ENCODE data around the gene HAAO. TPM values are rescaled to one million over a fixed set of nuclear protein-coding genes. Genes with fewer than 3 reads are reported as not detected.

HAAO gene
- total and polyA plus RNA-seq, 2 of the 13 experiments (the other 11 are each of a cell fraction or from before 2014, with no cell fraction given) = 36.1 to 42.7 TPM

- TF ChIP-seq ZBTB34 (CRISPR knock-in tag; IDR thresholded peaks at IDR 0.05) (no peak), ZNF160 (CRISPR knock-in tag; IDR thresholded peaks at IDR 0.05) (no peak), DNMT1 (CRISPR knock-in tag; IDR thresholded peaks at IDR 0.05) (no peak), CREB1 (IDR thresholded peaks at IDR 0.05) (no peak), CREB1 (CRISPR knock-in tag; IDR thresholded peaks at IDR 0.05) (no peak), ZNF766 (CRISPR knock-in tag; IDR thresholded peaks at IDR 0.05; ENCODE audit: borderline replicate concordance) (no peak), ZSCAN22 (CRISPR knock-in tag; IDR thresholded peaks at IDR 0.05) (no peak), KLF9 (CRISPR knock-in tag; IDR thresholded peaks at IDR 0.05; ENCODE audit: low read depth) (no peak), CHD4 (IDR thresholded peaks at IDR 0.05; ENCODE audit: borderline replicate concordance, low read length) (no peak), ZNF788 (CRISPR knock-in tag; IDR thresholded peaks at IDR 0.05; ENCODE audit: borderline replicate concordance) (no peak), ZNF773 (CRISPR knock-in tag; IDR thresholded peaks at IDR 0.05; ENCODE audit: borderline replicate concordance) (no peak), HNRNPLL (IDR thresholded peaks at IDR 0.05; ENCODE audit: low read depth, low read length, poor library complexity, severe bottlenecking) (no peak), ZBTB3 (CRISPR knock-in tag; IDR thresholded peaks at IDR 0.05; ENCODE audit: borderline replicate concordance, low read depth) (no peak), AGO2 (optimal IDR thresholded peaks at IDR 0.05; ENCODE audit: low read depth, low read length) (peak; percentile 27), ZNF609 (CRISPR knock-in tag; IDR thresholded peaks at IDR 0.05; ENCODE audit: borderline replicate concordance) (0 out of 2 replicates have a peak, but pooled peaks have one; percentile 3), NPAS2 (CRISPR knock-in tag; IDR thresholded peaks at IDR 0.05; ENCODE audit: borderline replicate concordance) (no peak), NFIC (IDR thresholded peaks at IDR 0.05; ENCODE audit: low read length) (no peak)
- TF ChIP-seq, protein P1, sequence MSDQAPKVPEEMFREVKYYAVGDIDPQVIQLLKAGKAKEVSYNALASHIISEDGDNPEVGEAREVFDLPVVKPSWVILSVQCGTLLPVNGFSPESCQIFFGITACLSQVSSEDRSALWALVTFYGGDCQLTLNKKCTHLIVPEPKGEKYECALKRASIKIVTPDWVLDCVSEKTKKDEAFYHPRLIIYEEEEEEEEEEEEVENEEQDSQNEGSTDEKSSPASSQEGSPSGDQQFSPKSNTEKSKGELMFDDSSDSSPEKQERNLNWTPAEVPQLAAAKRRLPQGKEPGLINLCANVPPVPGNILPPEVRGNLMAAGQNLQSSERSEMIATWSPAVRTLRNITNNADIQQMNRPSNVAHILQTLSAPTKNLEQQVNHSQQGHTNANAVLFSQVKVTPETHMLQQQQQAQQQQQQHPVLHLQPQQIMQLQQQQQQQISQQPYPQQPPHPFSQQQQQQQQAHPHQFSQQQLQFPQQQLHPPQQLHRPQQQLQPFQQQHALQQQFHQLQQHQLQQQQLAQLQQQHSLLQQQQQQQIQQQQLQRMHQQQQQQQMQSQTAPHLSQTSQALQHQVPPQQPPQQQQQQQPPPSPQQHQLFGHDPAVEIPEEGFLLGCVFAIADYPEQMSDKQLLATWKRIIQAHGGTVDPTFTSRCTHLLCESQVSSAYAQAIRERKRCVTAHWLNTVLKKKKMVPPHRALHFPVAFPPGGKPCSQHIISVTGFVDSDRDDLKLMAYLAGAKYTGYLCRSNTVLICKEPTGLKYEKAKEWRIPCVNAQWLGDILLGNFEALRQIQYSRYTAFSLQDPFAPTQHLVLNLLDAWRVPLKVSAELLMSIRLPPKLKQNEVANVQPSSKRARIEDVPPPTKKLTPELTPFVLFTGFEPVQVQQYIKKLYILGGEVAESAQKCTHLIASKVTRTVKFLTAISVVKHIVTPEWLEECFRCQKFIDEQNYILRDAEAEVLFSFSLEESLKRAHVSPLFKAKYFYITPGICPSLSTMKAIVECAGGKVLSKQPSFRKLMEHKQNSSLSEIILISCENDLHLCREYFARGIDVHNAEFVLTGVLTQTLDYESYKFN (CRISPR knock-in tag; conservative IDR thresholded peaks at IDR 0.05) = peak; percentile 87
Observed at GRCh38 chr2:42787788-42788477, 4.5 kb downstream of the HAAO start (continued).
